NCI-H2029 (cell line): ENCODE results near the gene ALPL.
A peak's percentile ranks its signal among the peaks of the same experiment; 100 is the strongest.
"Not testable (repeated sequence)": the region's sequence is repeated elsewhere in the genome, so short reads cannot be mapped to it uniquely, and the experiment has no call there.

Experiments used
- DNase-seq: peaks from one replicate; lab custom pipeline; 2025; lab: John Stamatoyannopoulos, UW

The ALPL gene

GRCh38 chr1:21507511-21508270 is 1.5 kb upstream of the ALPL start:
- DNase-seq = no peak

- peak; percentile 23 for DNase-seq
These were observed 458 bp upstream of the ALPL start for GRCh38 chr1:21508580-21509350.

- no peak for DNase-seq
These were observed 880 bp downstream of the ALPL start for GRCh38 chr1:21510113-21510493.

- no peak for DNase-seq
These were observed 1.8 kb downstream of the ALPL start for GRCh38 chr1:21510885-21511578.

GRCh38 chr1:21511579-21512522 is 2.6 kb downstream of the ALPL start:
- DNase-seq = no peak

- no peak for DNase-seq
These were observed 5.0 kb downstream of the ALPL start for GRCh38 chr1:21514245-21514644.

- DNase-seq = no peak
These were observed 8.0 kb downstream of the ALPL start for GRCh38 chr1:21517161-21517589.

- DNase-seq = no peak
These were observed 8.6 kb downstream of the ALPL start for GRCh38 chr1:21517660-21518480.

GRCh38 chr1:21518774-21519455 is 9.7 kb downstream of the ALPL start:
- no peak for DNase-seq

- not testable (repeated sequence) for DNase-seq
These were observed 10.4 kb downstream of the ALPL start for GRCh38 chr1:21519486-21520070.

- DNase-seq = no peak
These were observed 11.9 kb downstream of the ALPL start for GRCh38 chr1:21520899-21521716.

- DNase-seq = no peak
These were observed 12.5 kb downstream of the ALPL start for GRCh38 chr1:21521717-21522060.

GRCh38 chr1:21522525-21523038 is 13.4 kb downstream of the ALPL start:
- DNase-seq = no peak

GRCh38 chr1:21523297-21523813 is 14.1 kb downstream of the ALPL start:
- DNase-seq = no peak

GRCh38 chr1:21524220-21524619 is 15.0 kb downstream of the ALPL start:
- no peak for DNase-seq

GRCh38 chr1:21524686-21525339 is 15.6 kb downstream of the ALPL start:
- DNase-seq = no peak

- no peak for DNase-seq
These were observed 16.1 kb downstream of the ALPL start for GRCh38 chr1:21525340-21525717.

GRCh38 chr1:21526441-21526840 is 17.2 kb downstream of the ALPL start:
- DNase-seq = no peak
